ENCODE data around the gene AARS2.

GRCh38 chr6:44341095-44341890 is 28.1 kb upstream of the AARS2 start:
- no peak for TF ChIP-seq CTCF (IDR thresholded peaks at IDR 0.05; ENCODE audit: borderline replicate concordance, extremely low read depth, low read length, poor library complexity, severe bottlenecking)
- no peak for TF ChIP-seq EZH2 (IDR thresholded peaks at IDR 0.05; ENCODE audit: borderline replicate concordance, low read depth, low read length, severe bottlenecking)
